Neutrophil (primary cell): ENCODE measurements around the gene TENT4A.

Source experiments
- H3K27ac ChIP-seq: fragments of 200-600 bp; sonication (generic); 2 replicates; pipeline ENCODE4 v1.5.1; 2016; ENCODE audit warnings: mild to moderate bottlenecking, moderate library complexity
- H3K27me3 ChIP-seq: fragments of 200-600 bp; sonication (generic); 2 replicates; pipeline ENCODE4 v1.6.0; 2016; ENCODE audit warnings: mild to moderate bottlenecking
- H3K36me3 ChIP-seq: fragments of 200-600 bp; sonication (generic); 2 replicates; pipeline ENCODE4 v1.5.1; 2017
- H3K4me1 ChIP-seq, 2 experiments: fragments of 200-600 bp in 1 of 2; sonication (generic) in 1 of 2; 1 replicate in 1 of 2; 2 replicates in 1 of 2; pipeline versions ENCODE4 v1.5.1 to v1.6.1; 2013 to 2016; ENCODE audit warnings: low read depth in 1 of 2, low read length in 1 of 2, mild to moderate bottlenecking in 1 of 2, moderate library complexity in 1 of 2; ENCODE audit not compliant: control insufficient read depth in 1 of 2, insufficient read depth in 1 of 2
- H3K4me3 ChIP-seq, 2 experiments: fragments of 200-600 bp in 1 of 2; sonication (generic) in 1 of 2; 1 replicate in 1 of 2; 2 replicates in 1 of 2; pipeline ENCODE4 v1.5.1; 2013 to 2016; ENCODE audit warnings: low read depth in 1 of 2, low read length in 1 of 2, mild to moderate bottlenecking in 1 of 2, moderate library complexity in 1 of 2
- H3K9me3 ChIP-seq: fragments of 200-600 bp; sonication (generic); 2 replicates; pipeline ENCODE4 v1.5.1; 2016
- TF ChIP-seq, protein P1 (sequence below): fragments of 200-600 bp; sonication (generic); IDR thresholded peaks from 2 replicates; pipeline ENCODE4 v1.5.1; 2016; ENCODE audit warnings: antibody characterized with exemption

Gene TENT4A

DNA sequence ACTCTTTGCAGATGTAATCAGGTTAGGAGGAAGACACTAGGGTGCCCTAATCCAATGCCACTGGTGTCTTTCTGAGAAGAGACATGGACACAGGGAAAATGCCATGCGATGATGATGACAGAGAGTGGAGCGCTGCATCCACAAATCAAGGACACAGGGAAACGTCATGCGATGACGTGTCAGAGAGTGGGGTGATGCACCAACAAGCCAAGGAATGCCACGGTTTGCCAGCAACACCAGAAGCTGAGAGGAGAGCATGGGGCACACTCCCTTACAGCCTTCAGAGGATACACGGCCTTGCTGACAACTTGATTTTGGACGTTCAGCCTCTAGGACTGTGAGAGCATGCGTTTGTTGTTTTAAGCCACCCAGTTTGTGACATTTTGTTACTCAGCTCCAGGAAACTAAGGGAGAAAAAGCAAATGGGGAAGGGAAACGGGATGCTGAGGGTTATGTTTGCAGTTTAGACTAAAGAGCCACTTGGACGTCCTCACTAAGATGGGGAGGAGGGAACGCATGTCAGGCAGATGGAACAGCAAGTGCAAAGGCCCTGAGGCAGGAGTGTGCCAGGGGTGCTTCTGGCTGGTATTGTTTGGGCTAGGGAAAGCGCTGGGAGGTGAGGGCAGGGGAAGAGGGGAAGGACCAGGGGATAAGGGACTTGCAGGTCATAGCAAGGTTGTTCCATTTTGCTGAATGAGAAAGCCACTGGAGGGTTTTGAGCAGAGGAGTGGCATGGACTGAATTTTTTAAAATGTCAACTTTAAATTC is 2.5 kb upstream of the TENT4A start:
- H3K9me3 ChIP-seq: no peaks in the 10 kb centered on the region
- no peak overlapping the region for H3K4me3 ChIP-seq
- peaks cover 50% of the 10 kb centered on the region for H3K27me3 ChIP-seq
- H3K36me3 ChIP-seq: no peaks in the 10 kb centered on the region
- peaks cover 20 to 23% of the 10 kb centered on the region in 2 experiments for H3K4me1 ChIP-seq
- H3K27ac ChIP-seq: no peak overlapping the region
- TF ChIP-seq, protein P1, sequence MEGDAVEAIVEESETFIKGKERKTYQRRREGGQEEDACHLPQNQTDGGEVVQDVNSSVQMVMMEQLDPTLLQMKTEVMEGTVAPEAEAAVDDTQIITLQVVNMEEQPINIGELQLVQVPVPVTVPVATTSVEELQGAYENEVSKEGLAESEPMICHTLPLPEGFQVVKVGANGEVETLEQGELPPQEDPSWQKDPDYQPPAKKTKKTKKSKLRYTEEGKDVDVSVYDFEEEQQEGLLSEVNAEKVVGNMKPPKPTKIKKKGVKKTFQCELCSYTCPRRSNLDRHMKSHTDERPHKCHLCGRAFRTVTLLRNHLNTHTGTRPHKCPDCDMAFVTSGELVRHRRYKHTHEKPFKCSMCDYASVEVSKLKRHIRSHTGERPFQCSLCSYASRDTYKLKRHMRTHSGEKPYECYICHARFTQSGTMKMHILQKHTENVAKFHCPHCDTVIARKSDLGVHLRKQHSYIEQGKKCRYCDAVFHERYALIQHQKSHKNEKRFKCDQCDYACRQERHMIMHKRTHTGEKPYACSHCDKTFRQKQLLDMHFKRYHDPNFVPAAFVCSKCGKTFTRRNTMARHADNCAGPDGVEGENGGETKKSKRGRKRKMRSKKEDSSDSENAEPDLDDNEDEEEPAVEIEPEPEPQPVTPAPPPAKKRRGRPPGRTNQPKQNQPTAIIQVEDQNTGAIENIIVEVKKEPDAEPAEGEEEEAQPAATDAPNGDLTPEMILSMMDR: no peak

DNA sequence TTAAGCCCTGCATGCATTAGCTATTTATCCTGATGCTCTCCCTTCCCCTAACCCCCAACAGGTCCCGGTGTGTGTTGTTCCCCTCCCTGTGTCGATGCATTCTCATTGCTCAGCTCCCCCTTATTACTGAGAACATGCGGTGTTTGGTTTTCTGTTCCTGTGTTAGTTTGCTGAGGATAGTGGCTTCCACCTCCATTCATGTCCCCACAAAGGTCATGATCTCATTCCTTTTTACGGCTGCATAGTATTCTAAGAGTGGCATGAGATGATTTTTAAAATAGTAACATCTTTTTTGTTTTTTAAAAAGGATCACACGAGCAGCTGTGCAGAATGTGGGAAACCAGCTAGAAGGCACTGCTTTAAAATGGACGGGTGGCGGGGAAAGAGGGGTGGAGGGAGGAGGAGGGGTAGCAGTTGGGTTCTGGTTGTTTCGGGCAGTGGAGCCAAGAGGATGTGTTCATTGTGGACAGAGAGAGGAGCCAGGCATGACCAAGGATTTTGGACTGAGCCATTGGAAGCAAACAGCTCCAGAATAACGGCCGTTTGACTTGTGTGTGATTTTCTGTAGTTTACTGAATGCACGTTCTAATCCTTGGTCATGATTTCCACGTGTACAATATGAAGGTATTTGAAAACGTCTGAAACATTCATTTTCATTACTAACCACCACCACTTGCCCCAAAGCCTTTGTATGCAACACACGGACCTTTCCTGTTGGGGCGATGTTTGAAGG is 1.7 kb upstream of the TENT4A start:
- peak overlapping the region; percentile 96 for H3K27ac ChIP-seq
- H3K36me3 ChIP-seq: no peaks in the 10 kb centered on the region
- H3K27me3 ChIP-seq: peaks cover 50% of the 10 kb centered on the region
- peaks cover 28 to 31% of the 10 kb centered on the region in 2 experiments for H3K4me1 ChIP-seq
- no peaks in the 10 kb centered on the region for H3K9me3 ChIP-seq
- peak overlapping the region; percentile 71 to 100 for H3K4me3 ChIP-seq
- TF ChIP-seq, protein P1: no peak

DNA sequence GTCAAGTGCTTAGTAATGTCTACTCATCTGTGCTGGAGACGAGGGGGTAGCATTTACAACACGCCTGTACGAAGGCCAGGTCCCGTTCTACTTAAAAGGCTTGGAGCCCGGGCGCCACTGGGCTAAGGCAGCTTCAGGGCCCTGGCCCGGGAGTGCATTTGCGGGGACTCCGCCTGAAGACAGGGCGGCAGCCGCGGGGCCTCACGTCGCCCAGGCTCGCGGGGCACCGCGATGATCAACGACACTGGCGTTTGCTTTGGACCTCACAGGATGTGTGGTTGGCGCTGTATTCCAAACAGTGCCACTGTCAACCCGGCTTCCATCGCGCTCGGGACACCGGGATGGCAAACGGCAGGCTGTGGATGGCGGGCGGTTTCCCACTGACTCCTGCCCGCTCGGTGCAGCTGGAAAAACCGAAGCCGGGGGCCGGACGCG is 1.1 kb upstream of the TENT4A start:
- peak overlapping the region; percentile 96 for H3K27ac ChIP-seq
- peak overlapping the region; percentile 71 to 100 for H3K4me3 ChIP-seq
- H3K4me1 ChIP-seq: peaks cover 33 to 37% of the 10 kb centered on the region in 2 experiments
- no peaks in the 10 kb centered on the region for H3K9me3 ChIP-seq
- H3K36me3 ChIP-seq: no peaks in the 10 kb centered on the region
- peaks cover 50% of the 10 kb centered on the region for H3K27me3 ChIP-seq
- TF ChIP-seq, protein P1: no peak

DNA sequence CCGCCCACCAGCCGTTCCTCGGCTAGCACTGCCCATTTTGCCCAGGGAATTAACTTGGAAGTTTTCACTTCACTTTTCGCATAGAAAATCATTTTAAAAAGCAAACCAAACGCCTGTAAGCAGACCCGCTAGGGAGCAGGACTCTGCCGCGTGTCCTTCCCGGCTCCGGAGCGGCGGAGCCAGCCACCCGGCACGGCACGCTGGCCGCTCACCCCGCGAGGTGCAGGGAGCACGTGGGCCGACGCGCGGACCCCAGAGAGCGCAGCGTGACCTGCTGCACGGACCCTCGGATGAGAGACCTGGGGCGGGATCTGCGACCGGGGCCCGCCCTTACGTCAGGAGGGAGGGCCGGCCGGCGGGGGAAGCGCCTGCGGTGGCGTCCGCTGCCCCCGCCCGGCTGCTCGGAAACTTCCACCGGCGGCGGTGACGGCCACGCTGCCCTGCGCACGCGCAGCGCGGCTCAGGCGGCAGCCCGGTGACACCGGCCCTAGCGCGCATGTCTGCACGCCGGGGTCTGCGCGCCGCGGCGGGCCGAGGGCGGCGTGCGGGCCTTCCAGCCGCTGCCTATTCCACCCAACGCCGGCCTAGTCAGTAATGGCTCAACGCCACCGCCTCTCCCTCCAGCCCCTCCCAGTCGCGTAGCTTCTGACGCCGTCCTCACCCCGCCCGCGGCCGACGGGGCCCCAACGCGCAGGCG is 507 bp upstream of the TENT4A start:
- Histone ChIP-seq H3K9me3 (no peaks in the 10 kb centered on the region), H3K27ac (peak overlapping the region; percentile 96), H3K36me3 (no peaks in the 10 kb centered on the region), H3K4me1 (peaks cover 37 to 40% of the 10 kb centered on the region in 2 experiments), H3K4me3 (peak overlapping the region; percentile 71 to 100), H3K27me3 (peaks cover 47% of the 10 kb centered on the region)
- TF ChIP-seq, protein P1: peak; percentile 31

DNA sequence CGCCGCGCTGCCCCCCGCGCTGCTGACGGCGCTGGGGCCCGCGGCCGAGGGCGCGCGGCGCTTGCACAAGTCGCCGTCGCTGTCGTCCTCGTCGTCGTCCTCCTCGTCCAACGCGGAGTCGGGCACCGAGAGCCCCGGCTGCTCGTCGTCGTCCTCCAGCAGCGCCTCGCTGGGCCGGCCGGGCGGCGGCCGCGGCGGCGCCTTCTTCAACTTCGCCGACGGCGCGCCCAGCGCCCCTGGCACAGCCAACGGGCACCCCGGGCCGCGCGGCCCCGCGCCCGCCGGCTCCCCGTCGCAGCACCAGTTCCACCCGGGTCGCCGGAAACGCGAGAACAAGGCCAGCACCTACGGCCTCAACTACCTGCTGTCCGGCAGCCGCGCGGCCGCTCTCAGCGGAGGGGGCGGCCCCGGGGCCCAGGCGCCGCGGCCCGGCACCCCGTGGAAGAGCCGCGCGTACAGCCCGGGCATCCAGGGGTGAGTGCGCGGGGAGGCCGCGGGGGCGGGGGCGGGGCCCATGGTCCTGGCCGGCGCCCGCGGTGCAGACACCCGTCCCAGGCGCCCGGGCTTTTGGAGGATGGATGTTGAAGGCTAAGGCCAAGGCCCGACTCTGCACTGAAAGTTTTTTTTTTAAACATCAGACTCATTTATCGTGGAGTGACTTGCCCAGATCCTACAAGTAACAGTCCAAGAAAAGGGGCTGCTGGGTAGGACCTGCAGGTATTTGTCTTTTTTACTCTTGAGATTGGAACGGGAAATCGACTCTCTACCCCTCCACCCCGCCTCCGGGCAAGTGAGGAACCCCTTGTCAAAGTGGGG is 1.2 kb downstream of the TENT4A start:
- Histone ChIP-seq H3K27me3 (peaks cover 30% of the 10 kb centered on the region), H3K27ac (peak overlapping the region; percentile 96), H3K9me3 (no peaks in the 10 kb centered on the region), H3K36me3 (no peaks in the 10 kb centered on the region), H3K4me1 (peaks cover 37 to 40% of the 10 kb centered on the region in 2 experiments), H3K4me3 (peak overlapping the region; percentile 56 to 65)
- TF ChIP-seq, protein P1: no peak
